Rectal smooth muscle tissue (tissue), 1 donor: ENCODE data around the gene CYCS.
"Not testable (repeated sequence)": the region's sequence is repeated elsewhere in the genome, so short reads cannot be mapped to it uniquely, and the experiment has no call there.

ENCODE experiments used
- H3K27ac ChIP-seq: one replicate; pipeline ENCODE4 v1.7.0; 2013; ENCODE audit warnings: low read depth, low read length, inconsistent platforms
- H3K27me3 ChIP-seq: one replicate; pipeline ENCODE4 v1.7.0; 2013; ENCODE audit warnings: low read length; ENCODE audit not compliant: control insufficient read depth, insufficient read depth
- H3K36me3 ChIP-seq: one replicate; pipeline ENCODE4 v1.7.0; 2013; ENCODE audit warnings: low read length; ENCODE audit not compliant: control insufficient read depth, insufficient read depth
- H3K4me1 ChIP-seq: one replicate; pipeline ENCODE4 v1.7.0; 2013; ENCODE audit warnings: low read length; ENCODE audit not compliant: control insufficient read depth, insufficient read depth
- H3K4me3 ChIP-seq: one replicate; pipeline ENCODE4 v1.7.0; 2013; ENCODE audit warnings: low read length
- H3K9ac ChIP-seq: one replicate; pipeline ENCODE4 v1.7.0; 2013; ENCODE audit warnings: low read length

The CYCS gene

DNA sequence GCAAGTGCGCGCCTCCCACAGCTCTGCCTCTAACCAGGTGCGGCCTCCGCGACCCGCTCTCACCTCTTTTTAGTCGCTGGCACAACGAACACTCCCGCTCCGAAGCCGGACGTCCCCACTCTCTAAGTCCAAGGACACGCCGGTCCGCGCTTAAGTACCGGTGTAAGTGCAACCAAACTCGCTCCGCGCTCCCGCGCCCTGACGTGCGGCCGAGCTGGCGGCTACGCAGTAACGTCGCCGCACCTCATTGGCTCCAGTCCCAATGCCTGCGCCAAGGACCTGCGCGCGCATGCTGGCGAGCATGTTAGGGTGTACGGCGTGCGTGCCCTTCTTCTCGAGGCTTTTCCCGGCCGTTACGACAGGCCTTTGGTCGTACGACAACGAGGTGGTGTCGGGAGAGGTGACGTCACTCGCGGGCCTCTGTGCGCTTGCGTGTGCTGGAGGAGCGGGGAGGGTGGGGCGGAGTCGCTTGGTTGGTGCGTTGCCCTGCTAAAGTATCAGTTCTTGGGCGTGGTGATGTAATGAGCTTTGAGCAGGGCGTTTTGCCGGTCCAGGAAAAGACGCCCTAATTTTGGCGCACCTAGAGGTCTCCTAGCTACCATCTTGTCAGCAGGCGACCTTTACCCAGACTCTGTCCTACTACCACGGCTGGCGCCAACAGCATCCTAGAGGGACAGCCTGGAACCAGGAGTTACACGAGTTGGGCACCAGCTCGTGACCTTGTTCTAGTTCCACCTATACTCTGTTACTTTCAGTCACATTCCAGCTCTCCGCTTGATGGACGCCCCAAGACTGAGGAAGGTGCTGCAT lies at the start of gene CYCS:
CYCS (minus strand) TSS at position 124 of the 810 bp plus-strand sequence. CDS start 1,141 bp downstream, outside the sequence.
- Histone ChIP-seq H3K4me3 (peak within 1 kb of the TSS; percentile 81), H3K27me3 (no peaks in the 10 kb centered on the region), H3K36me3 (peaks cover 4% of the 10 kb centered on the region), H3K4me1 (peaks cover 3% of the 10 kb centered on the region), H3K9ac (peak within 1 kb of the TSS; percentile 95), H3K27ac (peak within 1 kb of the TSS; percentile 96)

DNA sequence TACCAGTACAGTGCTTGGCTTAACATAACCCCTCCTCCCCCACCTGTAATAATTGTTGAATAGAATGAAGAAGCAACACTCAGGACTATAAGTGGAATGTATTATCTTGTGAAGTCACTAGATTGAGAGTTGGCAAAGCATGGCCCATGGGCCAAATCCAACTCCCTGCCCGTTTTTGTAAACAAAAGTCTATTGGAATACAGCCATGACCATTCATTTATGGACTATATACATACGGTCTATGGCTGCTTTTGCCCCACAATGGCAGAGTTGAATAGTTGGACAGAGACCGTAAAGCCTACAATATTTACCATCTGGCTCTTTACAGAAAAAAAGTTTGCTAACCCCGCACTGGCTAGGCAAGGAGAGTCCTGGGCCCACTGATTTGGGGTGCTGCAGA lies 48.1 kb upstream of the CYCS start:
- no peaks in the 10 kb centered on the region for H3K36me3 ChIP-seq
- no peak overlapping the region for H3K4me3 ChIP-seq
- H3K9ac ChIP-seq = no peak overlapping the region
- H3K27ac ChIP-seq = no peak overlapping the region
- no peaks in the 10 kb centered on the region for H3K4me1 ChIP-seq
- no peaks in the 10 kb centered on the region for H3K27me3 ChIP-seq

DNA sequence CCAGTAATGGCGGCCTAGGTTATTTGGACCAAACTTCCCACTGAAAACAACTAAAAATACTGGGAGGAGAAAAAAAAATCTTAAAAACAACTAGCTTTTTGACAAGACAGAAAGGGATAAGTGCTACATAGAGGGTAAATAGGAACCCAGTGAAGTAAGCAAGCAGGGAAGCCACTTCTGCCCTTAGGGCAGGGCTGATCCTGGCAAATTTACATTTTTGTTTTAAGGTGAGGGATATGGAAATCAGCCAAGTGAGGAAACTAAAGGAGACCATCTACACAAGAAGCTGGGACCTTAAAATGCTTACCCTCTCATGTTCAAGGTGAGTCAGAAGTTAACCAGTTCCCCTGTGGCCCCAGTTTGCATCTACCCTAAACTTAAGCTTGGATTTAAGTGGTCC lies 46.5 kb upstream of the CYCS start:
- H3K27ac ChIP-seq = no peak overlapping the region
- no peaks in the 10 kb centered on the region for H3K27me3 ChIP-seq
- no peak overlapping the region for H3K4me3 ChIP-seq
- H3K4me1 ChIP-seq = no peaks in the 10 kb centered on the region
- no peak overlapping the region for H3K9ac ChIP-seq
- no peaks in the 10 kb centered on the region for H3K36me3 ChIP-seq

DNA sequence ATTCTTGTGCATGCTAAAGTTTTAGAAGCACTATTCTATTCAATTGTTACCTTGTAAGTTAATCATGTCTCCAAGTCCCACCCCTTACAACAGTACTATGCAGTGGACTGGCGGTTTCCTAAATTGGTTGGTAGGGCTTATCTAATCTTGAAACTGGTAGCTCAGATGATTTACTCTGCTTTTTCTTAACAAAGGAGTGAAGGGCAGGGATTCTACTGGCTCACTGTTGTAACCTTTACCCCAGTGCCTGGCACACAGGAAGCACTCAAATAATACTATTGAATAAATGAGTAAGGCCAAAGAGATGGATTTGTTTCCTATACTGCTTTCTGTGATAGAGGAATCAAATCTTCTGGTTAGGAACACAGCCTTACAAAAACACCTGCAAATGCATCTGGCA lies 46.0 kb upstream of the CYCS start:
- Histone ChIP-seq H3K9ac (no peak overlapping the region), H3K27ac (no peak overlapping the region)

DNA sequence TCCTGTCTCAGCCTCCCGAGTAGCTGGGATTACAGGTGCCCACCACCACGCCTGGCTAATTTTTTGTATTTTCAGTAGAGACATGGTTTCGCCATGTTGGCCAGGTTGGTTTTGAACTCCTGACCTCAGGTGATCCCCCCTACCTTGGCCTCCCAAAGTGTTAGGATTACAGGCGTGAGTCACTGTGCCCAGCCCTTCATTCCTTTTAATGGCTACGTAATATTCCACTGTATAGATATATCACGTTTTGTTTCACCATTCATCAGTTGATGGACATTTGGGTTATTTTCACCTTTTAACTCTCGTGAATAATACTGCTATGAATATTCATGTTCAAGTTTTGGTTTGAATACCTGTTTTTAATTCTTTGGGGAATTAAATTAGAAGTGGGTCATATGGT lies 44.6 kb upstream of the CYCS start:
- no peaks in the 10 kb centered on the region for H3K4me1 ChIP-seq
- no peak overlapping the region for H3K9ac ChIP-seq
- H3K36me3 ChIP-seq = no peaks in the 10 kb centered on the region
- no peak overlapping the region for H3K27ac ChIP-seq
- no peaks in the 10 kb centered on the region for H3K27me3 ChIP-seq
- no peak overlapping the region for H3K4me3 ChIP-seq

More for the DNA sequence above, 46.0 kb upstream of the CYCS start:
- H3K36me3 ChIP-seq = no peaks in the 10 kb centered on the region
- H3K4me1 ChIP-seq = no peaks in the 10 kb centered on the region
- H3K27me3 ChIP-seq = no peaks in the 10 kb centered on the region
- no peak overlapping the region for H3K4me3 ChIP-seq

DNA sequence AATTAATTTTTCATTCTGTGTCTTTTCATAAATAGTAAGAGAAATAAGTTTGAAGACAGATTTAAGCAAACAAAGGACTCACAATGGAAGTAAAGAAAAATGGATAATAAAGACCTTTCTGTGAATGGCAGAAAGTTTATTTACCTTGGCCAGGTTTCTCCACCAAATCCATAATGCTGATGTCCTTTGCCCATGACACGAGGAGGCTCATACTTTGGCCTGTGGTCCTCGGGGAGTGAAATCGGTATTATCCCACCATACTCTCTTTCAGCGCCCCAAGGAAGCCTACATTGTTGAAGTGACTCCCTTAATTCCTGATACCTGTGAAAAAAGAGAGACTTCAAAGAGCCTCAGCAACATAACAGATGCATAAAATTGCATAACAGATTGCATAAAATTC lies 43.1 kb upstream of the CYCS start:
- no peaks in the 10 kb centered on the region for H3K4me1 ChIP-seq
- H3K4me3 ChIP-seq = no peak overlapping the region
- H3K36me3 ChIP-seq = no peaks in the 10 kb centered on the region
- no peaks in the 10 kb centered on the region for H3K27me3 ChIP-seq
- H3K27ac ChIP-seq = no peak overlapping the region
- no peak overlapping the region for H3K9ac ChIP-seq

DNA sequence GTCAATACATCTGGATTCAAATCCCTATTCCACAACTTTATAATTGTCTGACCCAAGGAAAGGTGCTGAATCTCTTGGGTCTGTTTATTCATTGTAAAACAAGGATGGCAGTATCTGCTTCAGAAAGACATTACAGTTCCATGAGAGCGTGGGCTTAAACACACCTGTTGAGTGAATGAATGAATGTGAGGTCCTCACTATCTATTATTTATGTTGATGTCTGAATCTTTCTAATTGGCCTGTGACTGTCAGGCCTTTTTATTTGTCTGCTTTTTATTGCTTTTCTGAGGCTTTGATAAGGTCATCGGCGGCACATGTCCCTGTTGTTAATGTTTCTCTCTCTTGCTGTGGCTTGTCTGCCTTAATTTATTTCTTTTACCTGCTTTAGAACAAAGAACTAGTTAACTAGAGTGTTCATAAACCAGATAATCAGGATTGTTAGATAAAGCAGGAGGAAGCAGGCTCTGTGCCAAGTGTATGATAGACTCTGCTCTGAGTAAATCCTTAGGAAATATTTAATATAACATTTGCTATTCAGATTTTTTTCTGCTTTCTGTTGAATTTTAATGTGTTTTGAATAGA lies 42.3 kb upstream of the CYCS start:
- Histone ChIP-seq H3K27me3 (no peaks in the 10 kb centered on the region), H3K4me1 (no peaks in the 10 kb centered on the region), H3K9ac (no peak overlapping the region), H3K36me3 (no peaks in the 10 kb centered on the region), H3K4me3 (no peak overlapping the region), H3K27ac (no peak overlapping the region)

DNA sequence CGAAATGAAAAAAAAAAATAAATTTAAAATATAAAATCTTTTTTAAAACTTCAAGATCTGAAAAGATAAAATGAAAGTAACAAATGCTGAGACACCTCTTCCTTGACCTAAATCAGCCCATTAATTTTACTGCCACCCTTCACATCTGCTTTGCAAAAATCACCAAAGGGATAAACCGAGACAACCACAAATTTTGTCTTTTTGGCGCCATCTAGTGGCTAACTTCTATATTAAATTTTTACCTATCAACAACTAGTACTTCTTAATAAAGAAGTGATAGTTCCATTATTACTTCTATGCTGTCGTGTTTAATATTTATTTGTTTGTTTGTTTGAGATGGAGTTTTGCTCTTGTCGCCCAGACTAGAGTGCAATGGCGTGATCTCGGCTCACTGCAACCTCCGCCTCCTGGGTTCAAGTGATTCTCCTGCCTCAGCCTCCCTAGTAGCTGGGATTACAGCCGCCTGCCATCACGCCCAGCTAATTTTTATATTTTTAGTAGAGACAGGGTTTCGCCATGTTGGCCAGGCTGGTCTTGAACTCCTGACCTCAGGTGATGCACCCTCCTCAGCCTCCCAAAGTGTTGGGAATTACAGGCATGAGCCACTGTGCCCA lies 35.0 kb upstream of the CYCS start:
- H3K4me1 ChIP-seq, H3K9ac ChIP-seq, H3K36me3 ChIP-seq, H3K27ac ChIP-seq, H3K27me3 ChIP-seq, H3K4me3 ChIP-seq: not testable (repeated sequence)

DNA sequence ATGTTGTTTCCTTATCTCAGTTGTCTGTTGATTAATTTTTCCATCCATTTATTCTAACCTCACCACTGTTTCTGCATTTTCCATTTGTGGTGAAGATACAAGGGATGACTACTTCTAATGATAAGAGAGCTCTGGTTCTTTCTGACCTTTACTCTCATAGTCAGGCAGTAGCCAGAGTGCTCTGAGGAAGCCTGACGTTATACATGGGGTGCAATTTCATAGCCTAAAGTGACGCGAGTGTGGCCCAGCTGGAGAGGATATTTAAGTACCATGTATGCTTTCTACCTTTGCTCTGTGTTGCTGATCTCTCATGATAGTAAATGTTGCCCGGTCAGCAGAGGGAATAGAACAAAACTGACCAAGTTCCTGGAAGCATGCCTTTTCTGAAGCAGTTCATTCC lies 33.9 kb upstream of the CYCS start:
- Histone ChIP-seq H3K27me3 (no peaks in the 10 kb centered on the region), H3K4me3 (no peak overlapping the region), H3K4me1 (no peaks in the 10 kb centered on the region), H3K27ac (no peak overlapping the region), H3K36me3 (peaks cover 4% of the 10 kb centered on the region), H3K9ac (no peak overlapping the region)

DNA sequence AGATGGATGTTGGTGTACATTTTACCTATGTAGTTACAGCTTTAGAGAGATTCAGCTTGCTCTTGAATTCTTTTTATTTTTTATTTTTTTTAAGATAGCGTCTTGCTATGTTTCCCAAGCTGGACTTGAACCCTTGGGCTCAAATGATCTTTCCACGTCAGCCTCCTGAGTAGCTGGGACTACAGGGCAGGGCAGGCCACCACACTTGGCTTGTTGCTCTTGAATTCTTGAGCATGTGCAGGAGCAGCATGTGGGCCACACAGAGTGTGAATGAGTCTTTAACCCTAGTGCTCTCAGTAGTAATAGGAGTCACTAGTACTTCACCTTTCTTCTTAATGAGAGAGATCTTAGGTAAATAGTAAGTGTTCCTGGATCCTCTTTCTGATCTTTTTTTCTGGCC lies 26.7 kb upstream of the CYCS start:
- no peak overlapping the region for H3K9ac ChIP-seq
- H3K4me3 ChIP-seq = no peak overlapping the region
- H3K36me3 ChIP-seq = peaks cover 7% of the 10 kb centered on the region
- H3K27ac ChIP-seq = no peak overlapping the region
- H3K4me1 ChIP-seq = no peaks in the 10 kb centered on the region
- H3K27me3 ChIP-seq = no peaks in the 10 kb centered on the region

DNA sequence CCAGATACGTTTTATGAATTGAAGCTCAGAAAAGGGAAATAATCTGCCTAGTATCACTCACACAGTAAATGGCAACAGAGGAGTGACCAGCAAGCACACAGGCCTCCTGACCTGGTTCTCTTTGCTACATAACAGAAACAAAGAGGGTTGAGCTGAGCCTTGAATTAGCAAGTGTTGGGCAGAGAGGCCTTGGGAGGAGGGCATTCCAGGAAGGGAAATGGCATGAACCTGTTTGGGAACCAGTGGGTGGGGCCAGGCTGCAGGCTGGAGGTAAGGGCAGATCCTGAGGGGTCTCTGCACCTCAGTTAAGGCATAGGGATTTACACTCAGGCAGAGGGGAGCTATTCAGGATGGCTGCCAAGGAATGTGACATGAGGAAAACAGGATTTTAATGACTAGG lies 24.8 kb upstream of the CYCS start:
- no peaks in the 10 kb centered on the region for H3K4me1 ChIP-seq
- H3K36me3 ChIP-seq = peaks cover 7% of the 10 kb centered on the region
- H3K9ac ChIP-seq = no peak overlapping the region
- H3K27ac ChIP-seq = no peak overlapping the region
- H3K4me3 ChIP-seq = no peak overlapping the region
- H3K27me3 ChIP-seq = no peaks in the 10 kb centered on the region

DNA sequence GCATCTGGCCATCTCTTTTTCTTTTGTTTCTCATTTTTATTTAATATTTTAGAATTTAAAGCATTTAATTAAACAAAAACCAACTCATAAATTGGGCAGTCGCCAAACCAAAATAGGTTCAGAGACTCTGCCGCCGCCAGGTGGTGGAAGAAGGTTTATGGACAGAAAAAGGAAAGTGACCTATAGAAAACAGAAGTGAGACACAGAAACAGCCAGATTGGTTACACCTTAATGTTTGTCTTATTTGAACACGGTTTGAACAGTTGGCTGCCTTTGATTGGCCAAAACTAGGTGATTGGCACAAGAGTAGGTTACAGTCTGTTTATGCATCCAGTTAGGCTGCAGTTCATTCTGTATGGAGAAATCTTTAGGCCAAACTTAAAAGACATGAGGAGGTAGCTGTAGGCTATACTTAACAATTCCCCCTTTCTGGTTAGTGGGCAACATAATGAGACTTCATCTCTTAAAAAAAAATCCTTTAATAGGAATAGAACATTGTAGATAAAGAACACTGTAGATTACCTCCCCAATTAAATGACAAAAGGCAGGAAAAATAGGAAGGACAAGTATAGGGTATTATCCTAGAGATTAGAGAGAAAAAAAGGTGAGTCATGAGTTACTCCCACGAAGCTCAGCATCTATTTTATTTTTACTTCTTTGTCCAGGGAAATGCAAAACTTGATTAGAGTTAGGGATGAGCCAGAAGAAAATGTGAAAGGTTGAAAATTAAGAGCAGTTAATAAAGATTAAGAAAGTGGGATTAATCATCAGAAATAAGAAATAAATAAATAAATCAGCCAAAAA lies 23.9 kb upstream of the CYCS start:
- Histone ChIP-seq H3K27ac (no peak overlapping the region), H3K9ac (no peak overlapping the region), H3K36me3 (peaks cover 3% of the 10 kb centered on the region), H3K4me3 (no peak overlapping the region), H3K4me1 (no peaks in the 10 kb centered on the region), H3K27me3 (no peaks in the 10 kb centered on the region)
